Measurements from ENCODE around the gene LILRB1.
"Not testable (repeated sequence)": the region's sequence is repeated elsewhere in the genome, so short reads cannot be mapped to it uniquely, and the experiment has no call there.

Gene LILRB1

DNA sequence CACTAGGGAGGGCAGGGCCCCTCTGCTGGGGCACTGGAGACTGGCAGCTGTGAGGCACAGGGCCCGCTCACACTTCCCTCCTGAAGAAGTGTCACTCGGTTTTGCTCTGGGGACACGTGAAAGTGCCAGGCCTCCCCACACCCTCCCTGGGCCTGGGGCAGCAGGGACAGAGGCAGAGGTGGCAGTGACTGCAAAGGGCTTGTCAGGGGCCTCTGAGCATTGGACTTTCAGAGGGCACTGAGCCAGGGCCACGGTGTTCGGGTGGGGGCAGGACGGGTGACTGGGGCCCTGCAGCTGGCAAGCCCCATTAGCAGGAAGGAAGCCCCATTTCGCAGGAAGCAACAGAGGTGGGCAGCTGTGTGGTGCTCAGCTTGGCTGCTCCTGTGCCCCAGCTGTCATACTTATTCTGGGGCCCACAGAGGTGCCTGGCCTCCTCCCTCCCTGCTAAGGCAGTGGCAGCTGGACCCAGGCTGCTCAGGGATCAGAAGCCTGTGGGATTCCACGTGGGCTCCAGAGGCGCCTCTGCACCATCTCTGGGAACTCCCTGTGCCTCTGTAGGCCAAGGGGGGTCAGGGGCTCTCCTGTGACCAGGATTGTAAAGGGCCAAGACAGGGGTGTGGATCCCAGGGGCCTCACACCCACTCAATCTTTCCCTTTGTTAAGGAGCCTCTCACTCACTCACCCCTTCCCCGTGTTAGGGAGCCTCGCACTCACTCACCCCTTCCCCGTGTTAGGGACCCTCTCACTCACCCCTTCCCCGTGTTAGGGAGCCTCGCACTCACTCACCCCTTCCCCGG, 5.2 kb upstream of the LILRB1 start:
- DNase-seq, result not testable (repeated sequence)

DNA sequence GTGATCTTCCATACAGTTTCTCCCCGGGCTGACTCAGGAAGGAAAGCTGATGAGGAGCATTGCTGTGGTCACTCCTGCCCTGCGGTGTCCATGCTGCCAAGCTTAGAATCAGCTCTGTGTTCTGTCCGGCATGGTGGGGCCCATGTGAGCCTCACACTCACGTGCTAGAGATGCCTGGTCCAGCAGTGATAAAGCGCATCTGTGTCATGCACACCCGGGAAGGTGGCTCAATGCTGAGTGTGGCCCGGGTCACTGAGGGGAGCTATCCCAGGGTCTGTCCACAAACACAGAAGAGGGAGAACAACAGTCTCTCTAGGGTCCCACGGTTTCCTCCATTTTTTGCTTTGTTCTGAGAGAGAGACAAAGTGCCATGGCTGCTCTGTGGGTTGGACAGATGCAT, 3.5 kb upstream of the LILRB1 start:
- DNase-seq, result no peak

DNA sequence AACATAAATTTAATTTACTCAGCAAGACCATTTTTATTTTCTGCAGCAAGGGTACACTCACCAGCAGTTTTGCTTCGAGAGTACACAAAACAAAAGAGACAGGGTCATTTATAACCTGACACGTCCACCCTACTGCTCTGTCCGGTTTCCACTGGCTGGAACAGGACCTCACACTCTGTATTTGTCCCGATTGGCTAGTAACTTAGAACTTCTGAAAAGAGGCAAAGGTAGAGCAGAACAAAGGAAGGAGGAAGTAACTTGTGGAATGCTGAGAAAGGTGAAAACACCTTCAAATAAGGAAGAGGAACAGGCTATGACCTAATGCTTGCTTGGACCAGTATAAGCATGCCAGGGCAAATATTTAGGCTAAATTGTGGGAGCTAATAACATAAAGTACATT, 2.4 kb upstream of the LILRB1 start:
- DNase-seq, result not testable (repeated sequence)

DNA sequence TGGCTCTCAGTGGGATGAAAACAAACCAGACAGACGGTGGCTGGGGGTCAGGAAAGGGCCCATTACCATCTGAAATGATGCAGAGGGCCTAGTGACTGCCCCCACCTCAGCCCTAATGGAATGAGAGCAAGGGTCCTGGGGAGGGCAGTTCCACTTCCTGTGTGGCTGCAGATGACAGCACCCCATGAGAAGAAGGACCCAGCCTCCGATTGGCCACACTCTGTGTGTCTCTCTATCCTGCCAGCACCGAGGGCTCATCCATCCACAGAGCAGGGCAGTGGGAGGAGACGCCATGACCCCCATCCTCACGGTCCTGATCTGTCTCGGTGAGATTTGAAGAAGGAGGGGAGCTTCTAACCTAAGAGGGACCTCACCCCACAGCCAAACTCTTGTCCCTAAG, 498 bp downstream of the LILRB1 start:
- DNase-seq, result no peak

DNA sequence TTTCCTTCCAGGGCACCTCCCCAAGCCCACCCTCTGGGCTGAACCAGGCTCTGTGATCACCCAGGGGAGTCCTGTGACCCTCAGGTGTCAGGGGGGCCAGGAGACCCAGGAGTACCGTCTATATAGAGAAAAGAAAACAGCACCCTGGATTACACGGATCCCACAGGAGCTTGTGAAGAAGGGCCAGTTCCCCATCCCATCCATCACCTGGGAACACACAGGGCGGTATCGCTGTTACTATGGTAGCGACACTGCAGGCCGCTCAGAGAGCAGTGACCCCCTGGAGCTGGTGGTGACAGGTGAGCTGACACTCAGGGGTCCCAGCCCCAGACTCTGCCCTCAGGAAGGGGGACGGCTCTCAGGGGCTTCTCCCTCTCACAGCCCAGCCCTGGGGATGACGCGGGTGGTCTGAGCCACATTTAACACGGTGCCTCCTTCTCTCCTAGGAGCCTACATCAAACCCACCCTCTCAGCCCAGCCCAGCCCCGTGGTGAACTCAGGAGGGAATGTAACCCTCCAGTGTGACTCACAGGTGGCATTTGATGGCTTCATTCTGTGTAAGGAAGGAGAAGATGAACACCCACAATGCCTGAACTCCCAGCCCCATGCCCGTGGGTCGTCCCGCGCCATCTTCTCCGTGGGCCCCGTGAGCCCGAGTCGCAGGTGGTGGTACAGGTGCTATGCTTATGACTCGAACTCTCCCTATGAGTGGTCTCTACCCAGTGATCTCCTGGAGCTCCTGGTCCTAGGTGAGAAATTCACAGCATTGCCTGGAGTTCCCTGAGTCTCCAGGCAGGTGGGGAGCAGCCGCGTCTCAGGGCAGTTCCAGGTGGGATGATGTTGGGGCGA, 1.4 kb downstream of the LILRB1 start:
- not testable (repeated sequence) for DNase-seq

DNA sequence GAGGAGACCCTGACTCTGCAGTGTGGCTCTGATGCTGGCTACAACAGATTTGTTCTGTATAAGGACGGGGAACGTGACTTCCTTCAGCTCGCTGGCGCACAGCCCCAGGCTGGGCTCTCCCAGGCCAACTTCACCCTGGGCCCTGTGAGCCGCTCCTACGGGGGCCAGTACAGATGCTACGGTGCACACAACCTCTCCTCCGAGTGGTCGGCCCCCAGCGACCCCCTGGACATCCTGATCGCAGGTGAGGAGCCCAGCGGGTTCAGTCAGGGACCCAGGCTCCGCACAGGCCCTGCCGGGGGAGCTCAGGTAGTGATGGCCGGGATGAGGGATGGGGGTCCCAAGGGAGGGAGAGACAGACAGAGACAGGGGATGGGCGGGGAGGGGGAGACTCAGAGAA, 2.2 kb downstream of the LILRB1 start:
- DNase-seq, result not testable (repeated sequence)

DNA sequence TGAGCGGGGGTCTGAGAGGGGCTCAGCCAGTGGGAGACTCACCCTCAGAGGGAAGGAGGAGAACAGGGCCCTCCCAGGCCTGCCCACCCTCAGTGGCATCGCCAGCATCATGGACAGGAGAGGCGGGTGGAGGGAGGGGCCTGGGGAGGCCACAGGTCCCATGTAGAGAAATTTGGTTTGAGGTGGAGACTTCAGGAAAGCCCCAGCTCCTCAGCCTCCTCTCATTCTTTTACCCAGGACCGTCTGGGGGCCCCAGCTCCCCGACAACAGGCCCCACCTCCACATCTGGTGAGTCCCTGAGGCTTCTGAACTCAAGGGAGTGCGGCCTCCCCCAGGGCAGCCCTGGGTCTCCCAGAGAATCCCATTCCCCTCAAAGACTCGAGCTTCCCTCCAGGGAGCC, 3.1 kb downstream of the LILRB1 start:
- DNase-seq, result no peak

DNA sequence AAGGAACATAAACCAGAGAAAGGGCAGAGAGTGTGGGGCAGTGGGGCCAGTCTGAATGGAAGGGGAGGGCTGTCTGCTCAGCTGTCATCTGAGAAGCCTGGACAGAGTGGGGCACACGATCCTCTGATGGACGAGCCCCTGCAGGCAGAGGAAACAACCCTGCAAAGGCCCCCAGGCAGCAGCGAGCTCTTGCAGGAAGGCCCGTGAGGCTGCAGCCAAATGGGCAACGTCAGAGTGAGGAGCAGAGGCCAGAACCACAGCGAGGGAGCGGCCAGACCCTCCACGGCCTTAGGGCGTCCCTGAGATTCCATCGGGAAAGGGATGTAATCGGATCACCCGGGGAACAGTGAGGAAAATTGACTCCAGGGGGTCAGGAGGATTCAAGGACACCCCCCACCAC, 5.8 kb downstream of the LILRB1 start:
- not testable (repeated sequence) for DNase-seq

DNA sequence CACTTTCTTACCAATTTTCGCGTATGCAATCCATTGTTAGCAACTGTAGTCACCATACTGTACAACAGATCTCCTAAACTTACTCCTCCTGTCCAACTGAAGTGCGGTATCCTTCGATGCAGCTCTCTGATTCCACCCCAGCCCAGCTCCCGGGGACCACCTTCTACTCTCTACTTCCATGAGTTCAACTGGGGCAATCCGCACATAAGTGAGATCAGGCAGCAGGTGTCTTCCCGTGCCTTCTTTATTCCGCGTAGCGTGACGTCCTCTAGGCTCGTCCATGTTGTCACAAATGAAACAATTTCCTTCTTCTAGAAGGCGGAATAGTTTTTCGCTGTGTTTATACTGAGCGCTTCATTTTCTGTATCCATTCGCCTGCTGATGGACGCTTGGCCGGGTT, 8.4 kb downstream of the LILRB1 start:
- no peak for DNase-seq

DNA sequence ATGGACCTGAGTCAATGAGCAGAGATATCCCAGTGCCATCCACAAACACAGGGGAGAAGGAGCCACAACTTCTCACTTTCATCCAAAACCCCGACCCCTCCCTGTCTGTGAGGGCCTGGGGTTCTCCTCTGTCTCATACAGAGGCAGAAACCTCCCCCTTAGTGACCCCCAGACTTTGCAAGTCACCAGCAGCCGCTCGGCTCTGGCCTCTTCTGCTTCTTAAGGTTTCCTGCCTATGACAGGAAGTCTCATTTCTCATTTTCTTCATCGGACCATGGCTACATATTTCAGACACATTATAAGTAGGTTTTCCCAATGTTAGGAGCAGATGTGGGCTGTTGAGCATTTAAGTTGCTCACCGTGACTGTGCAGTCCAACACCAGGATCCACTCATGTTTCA, 12.7 kb downstream of the LILRB1 start:
- not testable (repeated sequence) for DNase-seq

DNA sequence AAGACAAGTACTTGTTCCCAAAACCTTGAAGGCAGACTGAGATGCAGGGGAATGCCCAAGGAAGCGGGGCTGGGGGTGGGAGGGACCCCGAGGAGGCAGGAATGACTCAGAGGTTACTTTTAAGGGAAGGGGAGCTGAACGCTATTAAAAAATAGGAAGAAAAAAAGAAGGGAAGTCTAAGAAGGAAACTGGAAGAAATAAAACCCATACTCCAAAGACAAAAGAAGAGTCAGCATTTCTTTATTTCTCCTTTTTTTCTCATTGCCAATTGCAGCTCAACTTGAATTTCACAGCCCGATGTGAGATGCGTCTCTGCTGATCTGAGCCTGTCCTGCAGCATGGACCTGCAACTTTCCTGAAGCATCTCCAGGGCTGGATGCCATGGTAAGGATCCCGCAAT, 13.3 kb downstream of the LILRB1 start:
- DNase-seq, result not testable (repeated sequence)

DNA sequence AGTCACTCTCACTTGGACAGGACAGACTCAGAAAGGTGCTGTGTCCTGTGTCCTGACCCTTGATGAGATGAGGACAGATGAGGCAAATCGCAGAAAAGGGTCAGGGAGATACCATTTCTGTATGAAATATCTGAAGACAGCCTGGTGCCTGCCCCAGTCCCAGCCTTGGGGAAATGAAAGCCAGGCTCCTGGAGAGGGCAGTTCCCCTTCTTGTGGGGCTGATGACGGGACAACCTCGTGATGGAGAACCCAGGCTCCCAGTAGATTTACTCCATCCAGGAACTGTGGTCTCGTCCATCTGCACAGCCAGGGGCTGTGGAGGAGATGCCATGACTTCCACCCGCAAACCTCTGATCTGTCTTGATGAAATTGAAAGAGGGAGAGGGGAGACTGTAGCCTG, 13.8 kb downstream of the LILRB1 start:
- no peak for DNase-seq

DNA sequence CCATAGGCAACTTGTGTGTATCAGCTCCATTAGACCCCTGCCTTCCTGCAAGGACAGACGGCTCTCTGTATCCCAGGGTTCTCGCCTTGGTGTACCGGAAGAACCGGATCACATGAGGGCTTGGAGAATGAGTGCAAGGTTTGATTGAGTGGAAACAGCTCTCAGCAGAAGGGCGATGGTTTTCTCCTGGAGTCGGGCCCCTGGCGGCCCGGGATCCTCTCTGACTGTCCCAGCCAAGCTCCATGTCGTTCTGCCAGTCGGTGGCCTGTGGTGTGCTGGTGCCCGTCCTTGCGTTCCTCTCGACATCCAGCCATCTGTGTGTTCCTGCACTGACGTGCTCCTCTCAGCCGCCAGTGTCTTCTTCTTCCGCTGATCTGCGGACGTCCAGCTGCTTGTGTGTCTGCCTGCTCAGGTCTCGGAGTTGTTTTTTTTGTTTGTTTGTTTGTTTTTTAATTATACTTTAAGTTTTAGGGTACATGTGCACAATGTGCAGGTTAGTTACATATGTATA, 16.1 kb downstream of the LILRB1 start:
- DNase-seq, result no peak

DNA sequence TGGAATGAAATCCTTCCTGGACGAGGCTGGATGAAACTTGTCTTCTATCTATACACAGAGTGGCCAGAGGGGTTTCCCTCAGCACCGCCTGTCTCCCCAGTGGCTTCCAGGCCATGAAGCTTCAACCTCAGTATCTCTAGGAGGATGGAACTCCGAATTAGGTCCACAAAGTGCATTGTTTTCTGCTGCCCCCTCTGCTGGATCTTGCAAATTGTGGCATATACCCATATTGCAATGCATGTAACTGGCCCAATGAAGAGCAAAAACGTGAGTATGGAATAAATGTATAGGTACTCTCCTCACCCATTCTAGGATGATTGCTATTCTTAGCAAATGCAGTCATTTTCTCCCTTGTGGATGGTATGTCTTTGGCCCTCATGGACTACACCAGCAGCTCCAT, 17.8 kb downstream of the LILRB1 start:
- no peak for DNase-seq

DNA sequence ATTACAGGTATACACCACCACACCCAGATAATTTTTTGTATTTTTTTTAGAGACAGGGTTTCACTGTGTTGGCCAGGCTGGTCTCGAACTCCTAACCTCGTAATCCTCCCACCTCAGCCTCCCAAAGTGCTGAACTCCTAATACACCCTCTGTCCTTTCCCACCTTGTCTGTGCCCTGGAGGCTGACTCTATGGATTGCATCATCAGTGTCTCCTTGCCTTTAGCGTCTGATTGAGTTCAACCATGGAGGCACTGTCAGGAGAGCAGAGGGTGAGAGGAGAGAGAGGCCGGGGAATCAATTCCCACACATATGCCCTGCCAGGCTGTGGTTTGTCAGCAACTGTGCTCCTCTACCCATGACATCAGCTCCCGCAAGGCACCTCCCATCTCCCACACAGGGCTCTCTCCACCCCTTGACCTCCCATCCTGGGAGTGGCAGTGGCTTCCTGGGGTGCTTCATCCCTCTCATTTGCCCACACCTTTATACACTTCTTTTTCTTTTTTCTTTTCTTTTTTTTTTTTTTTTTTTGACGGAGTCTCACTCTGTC, 19.9 kb downstream of the LILRB1 start:
- DNase-seq, result no peak

DNA sequence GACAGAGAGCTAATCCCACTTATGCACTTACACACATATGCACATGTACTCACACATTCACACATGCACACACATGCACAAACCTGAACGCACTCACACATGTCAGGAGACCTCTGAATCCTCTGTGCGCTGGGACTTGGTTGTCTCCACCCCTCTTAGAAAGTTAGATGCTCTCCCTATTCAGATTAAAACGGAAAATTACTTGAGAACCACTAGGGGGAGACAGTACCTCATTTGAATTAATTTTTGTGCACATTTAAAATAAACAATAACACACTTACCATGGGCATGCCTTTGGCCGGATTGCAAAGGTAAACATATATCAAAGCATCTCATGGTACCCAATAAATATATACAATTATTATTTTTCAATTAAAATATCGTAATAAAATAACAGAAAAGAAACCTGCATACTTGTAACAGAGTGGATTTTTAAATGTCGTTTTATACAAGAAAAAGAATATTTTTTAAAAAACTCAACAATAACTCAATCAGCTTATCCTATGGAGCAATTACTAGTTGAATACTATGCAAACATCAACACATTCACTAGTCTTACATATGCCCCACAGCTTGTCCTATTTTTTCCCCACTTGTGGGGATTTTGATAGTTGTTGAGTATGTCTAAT, 23.0 kb downstream of the LILRB1 start:
- no peak for DNase-seq

DNA sequence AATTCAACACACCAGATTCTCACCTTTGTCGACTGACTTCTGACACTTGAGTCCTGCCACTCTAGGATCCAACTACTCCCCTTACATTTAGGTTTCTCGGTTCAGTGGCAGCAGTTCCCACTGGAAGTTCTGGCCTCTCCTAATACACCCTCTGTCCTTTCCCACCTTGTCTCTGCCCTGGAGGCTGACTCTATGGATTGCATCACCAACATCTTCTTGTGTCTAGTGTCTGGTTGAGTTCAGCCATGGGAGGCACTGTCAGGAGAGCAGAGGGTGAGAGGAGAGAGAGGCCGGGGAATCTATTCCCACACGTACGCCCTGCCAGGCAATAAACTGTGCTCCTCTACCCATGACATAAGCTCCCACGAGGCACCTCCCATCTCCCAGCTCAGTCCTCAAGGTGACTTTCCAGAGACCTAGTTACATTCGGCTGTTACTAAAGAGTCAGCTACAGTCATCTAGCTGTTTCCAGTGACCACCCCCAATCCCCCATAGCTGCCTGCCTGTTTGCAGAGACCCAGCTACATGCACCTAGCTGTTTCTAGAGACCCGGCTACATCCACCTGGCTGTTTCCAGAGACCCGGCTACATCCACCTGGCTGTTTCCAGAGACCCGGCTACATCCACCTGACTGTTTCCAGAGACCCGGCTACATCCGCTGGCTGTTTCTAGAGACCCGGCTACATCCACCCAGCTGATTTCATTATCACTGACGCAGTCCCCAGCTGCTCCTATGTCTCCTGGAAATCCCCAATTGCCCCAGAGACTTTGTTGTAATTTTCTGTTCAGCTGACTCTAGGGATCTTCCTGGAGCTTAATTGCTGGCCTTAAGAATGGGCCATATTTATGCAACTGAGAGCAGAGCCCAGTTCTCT, 24.4 kb downstream of the LILRB1 start:
- no peak for DNase-seq

DNA sequence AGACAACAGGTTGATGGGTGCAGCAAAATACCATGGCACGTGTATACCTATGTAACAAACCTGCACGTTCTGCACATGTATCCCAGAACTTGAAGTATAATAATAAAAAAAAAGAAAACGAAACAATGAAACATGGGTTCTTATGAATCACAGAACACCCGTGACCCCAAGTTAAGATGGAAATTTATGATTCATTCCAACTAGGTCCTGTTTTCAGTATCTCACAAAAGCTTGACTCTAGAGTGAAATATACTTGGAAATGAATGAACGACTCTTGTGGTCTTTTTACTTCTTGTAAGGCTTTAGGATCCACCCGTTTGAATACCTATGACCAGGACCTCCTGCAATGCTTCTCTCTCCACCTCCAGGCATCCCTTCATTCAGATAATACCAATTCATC, 29.0 kb downstream of the LILRB1 start:
- DNase-seq, result no peak

DNA sequence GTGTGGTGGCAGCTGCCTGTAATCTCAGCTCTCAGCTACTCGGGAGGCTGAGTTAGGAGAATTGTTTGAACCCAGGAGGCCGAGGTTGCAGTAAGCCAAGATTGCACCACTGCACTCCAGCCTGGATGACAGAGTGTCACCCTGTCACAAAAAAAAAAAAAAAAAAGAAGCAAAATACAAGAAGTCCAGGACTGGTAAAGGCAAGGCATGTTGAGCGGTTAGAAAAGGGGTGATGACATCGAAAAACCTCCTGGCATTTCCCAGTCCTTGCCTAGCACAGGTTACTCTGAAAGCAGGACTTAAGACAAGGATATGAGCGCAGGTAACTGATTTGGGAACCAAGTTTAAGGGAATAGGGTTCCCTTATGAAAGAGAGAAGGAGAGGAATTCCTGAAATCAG, 30.0 kb downstream of the LILRB1 start:
- no peak for DNase-seq

DNA sequence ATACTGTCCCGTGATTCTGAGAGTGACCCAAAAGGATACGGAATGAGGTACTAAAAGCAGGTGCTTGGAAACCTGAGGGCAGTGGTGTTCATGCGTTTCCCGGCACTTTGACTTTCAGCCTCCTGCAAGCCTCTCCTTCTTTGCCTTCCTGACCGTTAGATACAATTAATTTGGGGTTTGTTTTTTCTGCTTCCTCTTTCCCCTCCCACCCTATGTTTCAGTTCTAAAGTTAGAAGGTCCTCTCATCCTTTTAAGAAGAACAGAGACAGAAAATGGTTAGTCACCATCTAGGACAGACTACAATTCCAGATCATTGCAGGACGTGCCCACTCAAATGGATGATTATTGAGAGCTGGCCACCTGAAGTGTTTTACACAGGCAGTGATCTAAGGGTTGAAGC, 30.7 kb downstream of the LILRB1 start:
- DNase-seq, result no peak

DNA sequence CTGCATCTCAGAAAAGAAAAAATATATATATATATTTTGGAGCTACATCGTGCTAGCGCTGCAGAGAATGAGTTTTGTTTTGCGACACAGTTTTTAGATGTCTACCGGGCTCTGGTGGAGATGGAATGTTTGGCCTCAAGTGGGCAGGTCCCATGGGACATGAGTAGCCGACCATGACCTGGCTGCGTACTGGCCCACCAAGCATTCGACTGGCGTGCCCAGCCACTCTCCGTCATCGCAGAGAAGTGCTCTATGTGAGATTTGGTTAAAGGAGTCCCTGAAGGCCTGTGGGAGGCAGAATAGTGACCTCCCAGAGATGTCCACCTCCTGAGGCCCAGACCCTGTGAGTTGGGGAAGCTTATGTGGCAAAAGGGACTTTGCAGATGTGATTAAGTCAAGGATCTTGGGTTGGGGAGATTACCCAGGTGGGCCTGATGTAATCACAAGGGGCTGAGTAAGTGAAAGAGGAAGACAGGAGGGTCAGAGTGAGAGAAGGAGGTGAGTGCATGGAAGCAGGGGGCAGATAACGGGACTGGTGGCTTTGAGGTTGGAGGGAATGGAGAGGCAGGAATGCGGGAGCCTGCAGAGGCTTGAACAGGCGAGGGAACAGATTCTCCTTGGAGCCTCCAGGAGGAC, 31.7 kb downstream of the LILRB1 start:
- DNase-seq, result no peak

DNA sequence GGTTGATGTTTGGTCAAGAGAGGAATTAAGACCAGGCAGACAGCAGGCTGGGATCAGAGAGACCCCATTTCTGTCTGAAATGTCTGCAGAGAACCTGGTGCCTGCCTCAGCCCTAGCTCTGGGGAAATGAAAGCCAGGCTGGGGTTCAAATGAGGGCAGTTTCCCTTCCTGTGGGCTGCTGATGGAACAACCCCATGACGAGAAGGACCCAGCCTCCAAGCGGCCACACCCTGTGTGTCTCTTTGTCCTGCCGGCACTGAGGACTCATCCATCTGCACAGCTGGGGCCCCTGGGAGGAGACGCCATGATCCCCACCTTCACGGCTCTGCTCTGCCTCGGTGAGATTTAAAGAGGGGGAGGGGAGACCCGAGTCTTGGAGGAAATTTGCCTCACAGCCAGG, 32.4 kb downstream of the LILRB1 start, which contains the start of gene LILRB4:
Gene LILRB4 (plus strand): TSS at position 256 of the 400 bp plus-strand sequence. CDS start 49 bp downstream, at position 305.
- DNase-seq, result no peak
